H1 (cell line): ENCODE data around the gene CPXM1. TPM values are rescaled to one million over a fixed set of nuclear protein-coding genes. Genes with fewer than 3 reads are reported as not detected.

Experiments
- CTCF ChIA-PET: fragments of 300-600 bp; sonication (Branson Sonifier 250); formaldehyde crosslinking; loops from one replicate; lab custom pipeline; 2021; ENCODE audit not compliant: partially characterized antibody; lab: Charles Lee
- POLR2A ChIA-PET: fragments of 300-600 bp; sonication (Branson Sonifier 250); formaldehyde crosslinking; loops from one replicate; lab custom pipeline; 2021; ENCODE audit warnings: inconsistent platforms; ENCODE audit not compliant: partially characterized antibody; lab: Charles Lee
- DNase-seq, 2 experiments: peaks; one replicate each; pipeline versions ENCODE4 v3.0.0 to v3.0.0-alpha.2; 2010 to 2022; ENCODE audit warnings: low spot score in 2 of 2, low read depth in 1 of 2, mixed read lengths in 1 of 2
- FAIRE-seq: peaks from 2 replicates; lab custom pipeline; 2011; peaks lifted over from hg19 to GRCh38; lab: Jason Lieb, UNC
- H2AFZ ChIP-seq: 2 replicates; pipeline ENCODE4 v1.8.1; 2012; ENCODE audit warnings: low read length, inconsistent platforms
- H2AK5ac ChIP-seq: 2 replicates; pipeline ENCODE4 v1.6.1; 2013; ENCODE audit warnings: low read depth, low read length
- H2BK120ac ChIP-seq: replicated peaks from 2 replicates; pipeline ENCODE3; 2013; ENCODE audit warnings: low read depth, low read length, inconsistent platforms
- H2BK12ac ChIP-seq: 2 replicates; pipeline ENCODE4 v1.6.1; 2013; ENCODE audit warnings: low read depth, low read length
- H2BK15ac ChIP-seq: 2 replicates; pipeline ENCODE4 v1.6.1; 2013; ENCODE audit warnings: low read length
- H2BK20ac ChIP-seq: 2 replicates; pipeline ENCODE4 v1.6.1; 2013; ENCODE audit warnings: low read length
- H2BK5ac ChIP-seq: 2 replicates; pipeline ENCODE4 v1.6.1; 2013; ENCODE audit warnings: low read depth, low read length
- H3K14ac ChIP-seq: 2 replicates; pipeline ENCODE4 v1.6.1; 2013; ENCODE audit warnings: inconsistent platforms; ENCODE audit not compliant: insufficient read length
- H3K18ac ChIP-seq: 2 replicates; pipeline ENCODE4 v1.6.1; 2013; ENCODE audit warnings: low read length; ENCODE audit errors: extremely low read depth
- H3K23ac ChIP-seq: 2 replicates; pipeline ENCODE4 v1.6.1; 2013; ENCODE audit warnings: inconsistent platforms; ENCODE audit not compliant: insufficient read length
- H3K23me2 ChIP-seq: 2 replicates; pipeline ENCODE4 v1.6.1; 2013; ENCODE audit warnings: low read depth, low read length
- H3K27ac ChIP-seq: 2 replicates; pipeline ENCODE4 v1.6.1; 2011; ENCODE audit warnings: low read depth, low read length, inconsistent platforms
- H3K27me3 ChIP-seq, 4 experiments: replicated peaks in 1 of 4; 1 replicate in 1 of 4; 2 replicates in 3 of 4; pipeline versions ENCODE4 v1.6.1 to v1.8.1; 2011 to 2013; ENCODE audit warnings: low read length in 3 of 4, mild to moderate bottlenecking in 3 of 4, inconsistent platforms in 2 of 4, mixed read lengths in 2 of 4, moderate library complexity in 1 of 4; ENCODE audit not compliant: control insufficient read depth in 3 of 4, insufficient read depth in 3 of 4; ENCODE audit errors: extremely low read depth in 1 of 4
- H3K36me3 ChIP-seq, 4 experiments: 2 replicates each; pipeline versions ENCODE4 v1.6.1 to v1.8.1; 2011 to 2013; ENCODE audit warnings: mild to moderate bottlenecking in 4 of 4, low read length in 3 of 4, moderate library complexity in 2 of 4, control low read depth in 1 of 4, inconsistent platforms in 1 of 4; ENCODE audit not compliant: insufficient read depth in 4 of 4, control insufficient read depth in 2 of 4
- H3K4ac ChIP-seq: replicated peaks from 2 replicates; pipeline ENCODE3; 2013; ENCODE audit warnings: low read length, low read depth, mixed read lengths, inconsistent platforms; ENCODE audit not compliant: insufficient read length
- H3K4me1 ChIP-seq, 4 experiments: replicated peaks in 1 of 4; 1 replicate in 1 of 4; 2 replicates in 3 of 4; pipeline versions ENCODE4 v1.6.1 to v1.8.1; 2011 to 2013; ENCODE audit warnings: low read length in 3 of 4, inconsistent platforms in 2 of 4, mixed read lengths in 1 of 4; ENCODE audit not compliant: insufficient read depth in 4 of 4, control insufficient read depth in 3 of 4
- H3K4me2 ChIP-seq, 2 experiments: 2 replicates each; pipeline versions ENCODE4 v1.6.1 to v1.8.1; 2011 to 2013; ENCODE audit warnings: low read depth in 2 of 2, low read length in 2 of 2, control low read depth in 1 of 2, inconsistent platforms in 1 of 2, mild to moderate bottlenecking in 1 of 2; ENCODE audit not compliant: insufficient read depth in 1 of 2
- H3K4me3 ChIP-seq, 4 experiments: fragments of 200-600, 300-600 bp in 1 of 4; sonication (generic), shearing (Covaris generic), sonication (Bioruptor Twin) in 1 of 4; 2 replicates each; pipeline versions ENCODE4 v1.5.1 to v1.8.1; 2011 to 2016; ENCODE audit warnings: low read length in 4 of 4, low read depth in 3 of 4, control low read depth in 2 of 4, inconsistent platforms in 2 of 4, mild to moderate bottlenecking in 2 of 4, mixed read lengths in 1 of 4, moderate library complexity in 1 of 4; ENCODE audit not compliant: insufficient read depth in 2 of 4; ENCODE audit errors: extremely low read depth in 1 of 4
- H3K56ac ChIP-seq: replicated peaks from 2 replicates; pipeline ENCODE3; 2013; ENCODE audit warnings: low read depth, mild to moderate bottlenecking, mixed read lengths, low read length, inconsistent platforms; ENCODE audit not compliant: insufficient read length
- H3K79me1 ChIP-seq: 2 replicates; pipeline ENCODE4 v1.6.1; 2013; ENCODE audit warnings: low read depth, low read length, control low read depth
- H3K79me2 ChIP-seq, 2 experiments: 2 replicates each; pipeline versions ENCODE4 v1.6.1 to v1.8.1; 2012 to 2013; ENCODE audit warnings: low read length in 2 of 2, mild to moderate bottlenecking in 2 of 2, inconsistent platforms in 1 of 2; ENCODE audit not compliant: insufficient read depth in 2 of 2, control insufficient read depth in 1 of 2
- H3K9ac ChIP-seq, 4 experiments: replicated peaks in 1 of 4; 1 replicate in 1 of 4; 2 replicates in 3 of 4; pipeline versions ENCODE4 v1.6.1 to v1.8.1; 2011 to 2013; ENCODE audit warnings: low read depth in 3 of 4, low read length in 3 of 4, control low read depth in 2 of 4, mild to moderate bottlenecking in 2 of 4, moderate library complexity in 2 of 4, inconsistent platforms in 1 of 4; ENCODE audit errors: extremely low read depth in 1 of 4
- H3K9me3 ChIP-seq, 2 experiments: 2 replicates each; pipeline versions ENCODE4 v1.6.1 to v1.8.1; 2012 to 2013; ENCODE audit warnings: mild to moderate bottlenecking in 2 of 2, moderate library complexity in 2 of 2, control low read depth in 1 of 2, inconsistent platforms in 1 of 2, low read depth in 1 of 2, low read length in 1 of 2, mixed read lengths in 1 of 2; ENCODE audit not compliant: insufficient read depth in 2 of 2
- H4K20me1 ChIP-seq, 2 experiments: replicated peaks in 1 of 2; 2 replicates each; pipeline versions ENCODE3 to v1.8.1; 2011 to 2013; ENCODE audit warnings: inconsistent platforms in 2 of 2, low read length in 2 of 2, mild to moderate bottlenecking in 1 of 2; ENCODE audit not compliant: insufficient read depth in 2 of 2, control insufficient read depth in 1 of 2
- H4K5ac ChIP-seq: 2 replicates; pipeline ENCODE4 v1.6.1; 2013; ENCODE audit warnings: low read length, low read depth, mixed read lengths, inconsistent platforms; ENCODE audit not compliant: insufficient read length
- H4K8ac ChIP-seq: 2 replicates; pipeline ENCODE4 v1.8.0; 2013; ENCODE audit warnings: mild to moderate bottlenecking, moderate library complexity, low read length, inconsistent platforms; ENCODE audit not compliant: insufficient read depth; ENCODE audit errors: extremely low read depth
- H4K91ac ChIP-seq: replicated peaks from 2 replicates; pipeline ENCODE3; 2013; ENCODE audit warnings: low read length, mixed read lengths, inconsistent platforms; ENCODE audit not compliant: insufficient read length
- RAD21 ChIP-seq, 2 experiments: IDR thresholded peaks in 1 of 2; conservative IDR thresholded peaks in 1 of 2; 2 replicates each; pipeline ENCODE4 v1.6.1; 2011; ENCODE audit warnings: low read depth in 2 of 2, low read length in 2 of 2, improper control_type of control experiment in 1 of 2, inconsistent platforms in 1 of 2, mild to moderate bottlenecking in 1 of 2, moderate library complexity in 1 of 2
- WGBS, 2 experiments: shearing (Covaris generic) in 1 of 2; methylation state at CpG; one replicate each; pipeline versions ENCODE4 v1.1.6 to v1.1.7; 2013 to 2015; ENCODE audit warnings: low lambda C conversion rate in 2 of 2, mixed read lengths in 2 of 2, inconsistent platforms in 1 of 2, low coverage in 1 of 2, missing lambda C conversion rate in 1 of 2; ENCODE audit not compliant: insufficient replicate concordance in 2 of 2, insufficient coverage in 1 of 2, insufficient read length in 1 of 2; ENCODE audit errors: extremely low coverage in 1 of 2, missing lambda C conversion rate in 1 of 2; 5-methylcytosine and 5-hydroxymethylcytosine counted together
- polyA plus RNA-seq, 7 experiments: library from polyadenylated mRNA; depleted of rRNA in 3 of 7; stranded (reverse) in 5 of 7; unstranded in 2 of 7; fragments of >200 nt in 5 of 7; fragments of 200-250 nt in 2 of 7; gene quantifications; 1 replicate in 5 of 7; 2 replicates in 1 of 7; 4 replicates in 1 of 7; pipeline versions ENCODE4 v1.2.1 to v1.2.3, GENCODE V29; 2011 to 2013; ENCODE audit warnings: missing spikeins in 2 of 7, mixed read lengths in 2 of 7
- total RNA-seq: library from RNA; stranded (reverse); fragmentation: NEBNext Ultra II Directional; extraction: Animal tissue kit (Norgen Biotek cat#: 25700); gene quantifications from 2 replicates; pipeline ENCODE4 v1.2.1, GENCODE V29; 2021
- TF ChIP-seq, protein P1 (sequence below): IDR thresholded peaks from 2 replicates; pipeline ENCODE4 v1.6.1; 2011; ENCODE audit warnings: low read depth, mild to moderate bottlenecking, low read length; ENCODE audit not compliant: insufficient read depth

Gene CPXM1
- total and polyA plus RNA-seq, 2 of the 8 experiments (the other 6 are each of a cell fraction or from before 2014, with no cell fraction given) = 31.3 to 81.9 TPM

DNA sequence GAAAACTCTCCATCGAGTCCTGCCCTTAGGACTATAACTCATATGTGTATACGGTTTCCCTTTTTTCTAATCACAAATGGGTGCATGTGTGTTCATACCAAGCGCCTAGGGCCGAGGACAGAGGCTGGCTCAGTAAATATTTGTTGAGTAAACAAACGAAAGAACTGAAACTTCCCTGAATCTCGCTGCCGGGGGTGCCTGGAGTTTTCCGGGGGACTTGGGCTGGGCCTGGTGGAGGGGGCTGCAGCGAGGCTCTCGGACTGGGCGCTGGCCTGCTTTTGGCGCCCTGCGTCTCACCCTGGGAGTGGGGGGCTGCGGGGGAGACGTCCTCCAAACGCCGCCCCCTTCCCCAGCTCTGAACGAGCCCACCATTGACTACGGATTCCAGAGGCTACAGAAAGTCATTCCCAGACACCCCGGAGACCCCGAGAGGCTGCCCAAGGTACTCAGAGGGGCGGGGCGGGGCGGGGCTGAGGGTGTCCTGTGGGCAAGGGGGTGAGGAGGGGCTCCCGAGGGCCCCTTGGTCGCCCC lies 49.0 kb downstream of the CPXM1 start:
- Histone ChIP-seq H3K27ac (no peak overlapping the region), H4K8ac (no peak overlapping the region), H3K14ac (no peak overlapping the region), H3K4me2 (peak overlapping the region; percentile 78 to 96), H3K23ac (no peak overlapping the region), H2BK5ac (no peak overlapping the region), H3K18ac (no peak overlapping the region), H2BK20ac (no peak overlapping the region), H3K4me1 (peaks cover 2 to 38% (median 25%) of the 10 kb centered on the region in 4 experiments), H2BK15ac (no peak overlapping the region), H3K9ac (no peak overlapping the region), H3K56ac (no peak overlapping the region), H4K91ac (no peak overlapping the region), H2AK5ac (no peak overlapping the region), H3K27me3 (peaks cover 39 to 66% (median 64%) of the 10 kb centered on the region in 4 experiments), H2AFZ (no peak overlapping the region), H3K4ac (no peak overlapping the region), H3K36me3 (peaks cover 0 to 3% (median 0%) of the 10 kb centered on the region in 4 experiments; a peak in 1 of 8 replicates), H3K79me2 (no peaks in the 10 kb centered on the region), H3K23me2 (peaks cover 20% of the 10 kb centered on the region; the same call in 1 of the 2 replicates), H3K4me3 (peak overlapping the region; percentile 16 to 62 (median 29); a peak in 7 of 8 replicates), H3K79me1 (no peaks in the 10 kb centered on the region), H4K20me1 (peaks cover 2% of the 10 kb centered on the region in 2 experiments), H3K9me3 (no peaks in the 10 kb centered on the region), H2BK120ac (no peak overlapping the region), H4K5ac (no peak overlapping the region), H2BK12ac (no peak overlapping the region)
- POLR2A ChIA-PET = interaction anchor here (1.6 to 1.8 kb wide), 2 partner anchors 57 to 100 kb away, joined by 5 to 8 read pairs; partner anchors contain the start of gene NOP56
- no peak for TF ChIP-seq RAD21 (IDR thresholded peaks at IDR 0.05 in 1 of 2, conservative IDR thresholded peaks at IDR 0.05 in 1 of 2; ENCODE audit: low read depth in 2 of 2, low read length in 2 of 2)
- TF ChIP-seq, protein P1, sequence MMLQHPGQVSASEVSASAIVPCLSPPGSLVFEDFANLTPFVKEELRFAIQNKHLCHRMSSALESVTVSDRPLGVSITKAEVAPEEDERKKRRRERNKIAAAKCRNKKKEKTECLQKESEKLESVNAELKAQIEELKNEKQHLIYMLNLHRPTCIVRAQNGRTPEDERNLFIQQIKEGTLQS = no peak
- FAIRE-seq (no peak), DNase-seq (peak in 1 of 2 experiments; percentile 64)
- CTCF ChIA-PET = interaction anchor here (1.3 to 9.0 kb wide), 9 partner anchors 10 to 99 kb away, joined by 3 to 151 read pairs (median 25); partner anchors contain the start of gene EBF4
- 7% methylated on average over 21 of the region's 26 CpGs; no CpG with 5 or more reads in 1 of the 2 experiments for WGBS, 2 experiments
